Right lobe of liver (tissue), 4 donors: ENCODE results near the gene TF.

Experiments
- CTCF ChIP-seq, 4 donors: fragments of 200-600 bp in 3 of 4; fragments of 450-650 bp in 1 of 4; IDR thresholded peaks; one replicate each; pipeline versions ENCODE4 v1.5.1 to v1.8.0; 2016 to 2022; ENCODE audit warnings: antibody characterized with exemption in 4 of 4, mild to moderate bottlenecking in 2 of 4
- POLR2A ChIP-seq: fragments of 450-650 bp; IDR thresholded peaks from one replicate; pipeline ENCODE4 v1.6.1; 2017; ENCODE audit warnings: antibody characterized with exemption, mild to moderate bottlenecking
- donor health status: DM: no; HTN: no; CAD: no.
- donor health status: DM: no; HTN: no; CAD: no.
- donor health status: DM: no; HTN: yes; CAD: no.

- no peak for TF ChIP-seq CTCF (IDR thresholded peaks at IDR 0.05)
- TF ChIP-seq POLR2A: no peak
Observed at GRCh38 chr3:133700351-133700750, 45.8 kb upstream of the TF start.
